GM18517 (cell line): Measurements from ENCODE around the gene SLC5A5.
"Not testable (repeated sequence)": the region's sequence is repeated elsewhere in the genome, so short reads cannot be mapped to it uniquely, and the experiment has no call there.

Experiments
- ATAC-seq: cut with Tn5 transposase; IDR thresholded peaks from one replicate; pipeline ENCODE4 v1.9.1; 2021; ENCODE audit warnings: mild to moderate bottlenecking, moderate library complexity; ENCODE audit not compliant: unreplicated experiment

Gene SLC5A5

DNA sequence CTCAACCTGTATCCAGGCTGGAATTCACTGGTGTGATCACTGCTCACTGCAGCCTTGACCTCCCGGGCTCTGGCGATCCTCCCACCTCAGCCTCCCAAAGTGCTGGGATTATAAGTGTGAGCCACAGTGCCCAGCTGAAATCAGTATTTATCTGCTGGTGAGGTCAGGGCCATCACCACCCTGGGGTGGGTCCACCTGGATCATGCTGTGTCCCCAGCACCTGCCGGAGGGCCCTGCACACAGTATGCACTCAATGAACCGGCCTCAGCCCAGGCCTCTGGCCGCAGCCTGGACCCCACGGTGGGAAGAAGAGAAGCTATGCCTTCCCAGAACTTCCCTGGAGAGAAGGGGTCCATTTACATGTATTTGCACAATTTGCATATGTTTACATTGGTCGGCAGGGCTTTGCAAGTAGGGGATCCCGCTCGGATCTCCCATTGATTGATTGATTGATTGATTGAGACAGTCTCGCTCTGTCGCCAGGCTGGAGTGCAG is 2.6 kb upstream of the SLC5A5 start:
- ATAC-seq: no peak

DNA sequence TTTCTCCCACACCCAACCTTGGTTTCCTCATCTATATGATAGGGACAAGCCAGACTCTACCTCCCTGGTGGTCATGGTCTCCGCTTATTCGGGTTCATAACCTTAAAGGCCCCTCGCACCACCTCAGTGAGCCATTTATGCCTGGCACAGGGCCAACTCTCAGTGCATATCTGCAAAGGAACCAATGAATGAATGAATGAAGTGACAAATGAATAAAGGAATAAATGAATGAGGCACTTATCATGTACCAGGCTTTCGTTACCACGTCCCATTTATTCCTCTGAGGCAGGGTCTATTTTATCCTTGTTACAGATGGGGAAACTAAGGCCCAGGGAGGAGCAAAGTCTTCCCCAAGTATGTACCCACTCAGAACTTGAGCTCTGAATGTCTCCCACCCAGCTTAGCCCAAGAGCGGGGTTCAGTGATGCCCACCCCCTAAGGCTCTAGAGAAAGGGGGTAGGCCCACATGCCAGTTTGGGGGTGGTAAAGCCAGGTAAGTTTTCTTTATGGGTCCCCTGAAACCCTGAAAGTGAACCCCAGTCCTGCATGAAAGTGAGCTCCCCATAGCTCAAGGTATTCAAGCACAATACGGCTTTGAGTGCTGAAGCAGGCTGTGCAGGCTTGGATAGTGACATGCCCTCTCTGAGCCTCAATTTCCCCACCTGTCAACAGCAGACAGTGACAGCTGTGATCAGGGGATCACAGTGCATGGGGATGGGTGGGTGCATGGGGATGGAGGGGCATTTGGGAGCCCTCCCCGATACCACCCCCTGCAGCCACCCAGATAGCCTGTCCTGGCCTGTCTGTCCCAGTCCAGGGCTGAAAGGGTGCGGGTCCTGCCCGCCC is 490 bp upstream of the SLC5A5 start:
- no peak for ATAC-seq

DNA sequence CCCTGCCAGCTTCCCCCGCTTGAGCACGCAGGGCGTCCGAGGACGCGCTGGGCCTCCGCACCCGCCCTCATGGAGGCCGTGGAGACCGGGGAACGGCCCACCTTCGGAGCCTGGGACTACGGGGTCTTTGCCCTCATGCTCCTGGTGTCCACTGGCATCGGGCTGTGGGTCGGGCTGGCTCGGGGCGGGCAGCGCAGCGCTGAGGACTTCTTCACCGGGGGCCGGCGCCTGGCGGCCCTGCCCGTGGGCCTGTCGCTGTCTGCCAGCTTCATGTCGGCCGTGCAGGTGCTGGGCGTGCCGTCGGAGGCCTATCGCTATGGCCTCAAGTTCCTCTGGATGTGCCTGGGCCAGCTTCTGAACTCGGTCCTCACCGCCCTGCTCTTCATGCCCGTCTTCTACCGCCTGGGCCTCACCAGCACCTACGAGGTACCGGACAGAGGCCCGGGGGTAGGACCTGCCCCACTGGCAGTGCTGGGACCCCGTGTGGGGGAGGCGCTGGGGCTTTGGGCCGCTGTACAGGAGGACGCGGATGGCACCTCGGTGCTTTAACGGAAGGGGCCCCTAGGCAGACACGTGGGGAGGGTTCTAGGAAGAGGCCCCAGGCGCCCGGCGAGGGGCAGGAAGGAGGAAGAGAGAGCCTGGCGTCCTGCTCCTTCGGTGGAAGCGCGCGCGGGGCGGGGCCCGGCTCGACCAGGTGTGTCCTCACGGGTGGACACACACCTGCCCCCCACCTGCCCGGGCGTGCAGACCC is 681 bp downstream of the SLC5A5 start:
- ATAC-seq: no peak

DNA sequence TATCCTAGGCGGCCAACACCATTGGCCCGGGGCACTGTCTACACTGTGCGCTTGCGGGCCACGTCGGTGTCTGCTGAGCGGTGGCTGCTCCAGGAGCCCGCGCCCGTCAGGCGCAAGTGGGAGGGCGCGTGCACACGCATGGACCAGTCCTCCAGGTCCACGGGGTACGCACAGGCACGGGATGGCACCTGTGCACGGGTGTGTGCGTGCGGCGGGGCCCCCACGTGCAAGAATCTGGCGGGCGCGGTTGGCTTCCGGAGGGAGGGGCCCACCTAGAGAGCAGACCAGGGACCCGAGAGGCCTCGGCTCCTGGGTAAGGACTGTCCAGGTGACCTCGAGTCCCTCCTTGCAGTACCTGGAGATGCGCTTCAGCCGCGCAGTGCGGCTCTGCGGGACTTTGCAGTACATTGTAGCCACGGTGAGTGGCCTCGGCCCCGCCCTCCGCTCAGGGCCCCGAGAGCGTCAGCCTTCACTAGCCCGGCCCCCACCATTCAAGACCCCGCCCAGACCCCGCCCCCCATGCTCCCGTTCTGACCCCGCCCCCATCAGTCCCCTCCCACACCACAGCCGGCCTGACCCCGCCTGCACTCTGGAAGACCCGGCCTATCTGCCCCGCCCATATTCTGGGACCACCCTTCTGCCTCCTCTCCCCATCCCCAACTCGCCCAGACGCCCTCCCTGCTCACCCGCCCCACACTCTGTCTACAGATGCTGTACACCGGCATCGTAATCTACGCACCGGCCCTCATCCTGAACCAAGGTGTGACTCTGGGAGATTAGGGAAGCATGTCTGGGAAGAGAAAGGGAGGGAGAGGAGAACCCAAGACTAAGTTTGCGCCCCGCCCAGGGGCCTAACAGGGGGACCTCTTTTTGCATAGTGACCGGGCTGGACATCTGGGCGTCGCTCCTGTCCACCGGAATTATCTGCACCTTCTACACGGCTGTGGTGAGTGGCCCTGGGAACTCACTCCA is 2.3 kb downstream of the SLC5A5 start:
- ATAC-seq: no peak

DNA sequence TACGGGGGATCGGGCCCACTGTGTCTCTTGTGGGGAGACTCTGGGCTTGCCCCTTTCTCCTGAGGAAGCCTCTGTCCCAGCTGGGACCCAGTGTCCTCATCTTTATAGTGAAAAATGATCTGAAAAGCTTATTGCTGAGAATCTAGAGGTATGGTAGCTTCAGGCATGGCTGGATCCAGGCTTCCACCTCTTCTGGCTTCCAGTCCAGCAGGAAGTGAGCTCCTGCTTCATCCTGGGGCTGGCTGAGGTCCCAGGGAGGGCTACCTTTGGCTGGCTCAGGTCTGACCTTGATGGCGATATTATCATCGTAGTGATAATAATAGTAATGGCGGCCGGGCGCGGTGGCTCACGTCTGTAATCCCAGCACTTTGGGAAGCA is 3.0 kb downstream of the SLC5A5 start:
- ATAC-seq: no peak

DNA sequence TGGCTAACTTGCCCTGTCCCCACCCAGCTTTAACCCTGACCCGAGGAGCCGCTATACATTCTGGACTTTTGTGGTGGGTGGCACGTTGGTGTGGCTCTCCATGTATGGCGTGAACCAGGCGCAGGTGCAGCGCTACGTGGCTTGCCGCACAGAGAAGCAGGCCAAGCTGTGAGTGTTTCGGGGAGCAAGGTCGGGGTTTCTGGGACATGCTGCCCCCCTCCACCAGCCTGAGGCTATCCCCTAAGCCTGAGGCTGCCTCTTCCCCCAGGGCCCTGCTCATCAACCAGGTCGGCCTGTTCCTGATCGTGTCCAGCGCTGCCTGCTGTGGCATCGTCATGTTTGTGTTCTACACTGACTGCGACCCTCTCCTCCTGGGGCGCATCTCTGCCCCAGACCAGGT is 6.0 kb downstream of the SLC5A5 start:
- ATAC-seq: no peak

DNA sequence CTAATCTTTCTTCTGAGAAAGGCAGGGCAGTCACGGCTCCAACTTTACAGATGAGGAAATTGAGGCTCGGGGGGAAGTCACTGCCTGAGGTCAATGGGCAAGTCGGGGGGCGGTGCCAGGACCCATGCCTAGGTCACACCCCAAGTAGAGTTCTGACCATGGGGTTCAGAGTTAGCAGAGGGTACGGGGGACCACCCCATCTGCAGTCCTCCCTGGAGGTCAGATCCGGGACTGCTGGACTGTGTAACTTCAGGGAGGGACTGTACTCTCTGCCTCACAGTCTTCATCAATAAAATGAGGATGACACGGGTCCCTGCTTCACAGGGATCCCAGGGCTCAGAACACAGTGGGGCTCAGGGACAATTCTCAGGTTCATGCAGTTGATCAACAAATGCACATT is 7.7 kb downstream of the SLC5A5 start:
- no peak for ATAC-seq

DNA sequence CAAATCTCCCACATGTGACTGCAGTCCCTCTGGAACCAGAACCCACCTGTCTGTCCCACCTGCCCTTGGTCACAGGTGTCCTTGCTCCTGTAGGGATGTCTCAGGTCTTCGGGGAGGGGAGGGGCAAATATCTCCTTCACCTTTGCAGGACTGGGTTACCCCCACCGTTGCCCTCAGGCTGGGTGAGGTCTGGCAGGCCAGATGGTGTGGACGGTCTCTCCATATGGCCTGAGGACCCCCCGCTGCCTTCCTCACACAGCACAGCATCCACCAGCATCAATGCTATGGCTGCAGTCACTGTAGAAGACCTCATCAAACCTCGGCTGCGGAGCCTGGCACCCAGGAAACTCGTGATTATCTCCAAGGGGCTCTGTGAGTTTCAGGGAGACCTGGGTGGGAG is 10.0 kb downstream of the SLC5A5 start:
- ATAC-seq: no peak

DNA sequence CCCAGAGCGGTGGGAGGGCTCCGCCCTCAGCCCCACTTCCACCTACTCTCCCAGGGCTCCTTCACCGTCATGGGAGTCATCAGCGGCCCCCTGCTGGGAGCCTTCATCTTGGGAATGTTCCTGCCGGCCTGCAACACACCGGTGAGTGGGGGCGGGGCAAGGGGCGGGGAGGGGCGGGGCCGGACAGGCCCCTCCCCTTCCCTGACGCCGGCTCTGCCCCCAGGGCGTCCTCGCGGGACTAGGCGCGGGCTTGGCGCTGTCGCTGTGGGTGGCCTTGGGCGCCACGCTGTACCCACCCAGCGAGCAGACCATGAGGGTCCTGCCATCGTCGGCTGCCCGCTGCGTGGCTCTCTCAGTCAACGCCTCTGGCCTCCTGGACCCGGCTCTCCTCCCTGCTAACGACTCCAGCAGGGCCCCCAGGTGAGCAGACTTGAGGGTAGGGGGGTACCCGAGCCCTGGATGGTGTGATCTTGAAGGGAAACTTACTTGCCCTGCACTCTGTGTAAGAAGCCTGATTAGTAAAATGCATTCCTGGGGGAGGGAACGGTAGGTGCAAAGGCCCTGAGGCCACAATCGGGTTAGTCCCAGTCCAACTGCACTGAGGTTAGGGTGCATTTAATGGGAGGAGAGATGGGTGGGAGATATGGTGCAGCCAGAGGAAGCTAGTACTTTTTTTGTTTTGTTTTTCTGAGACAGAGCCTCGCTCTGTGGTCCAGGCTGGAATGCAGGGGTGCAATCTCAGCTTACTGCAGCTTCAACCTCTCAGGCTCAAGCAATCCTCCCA is 12.1 kb downstream of the SLC5A5 start:
- ATAC-seq: no peak

DNA sequence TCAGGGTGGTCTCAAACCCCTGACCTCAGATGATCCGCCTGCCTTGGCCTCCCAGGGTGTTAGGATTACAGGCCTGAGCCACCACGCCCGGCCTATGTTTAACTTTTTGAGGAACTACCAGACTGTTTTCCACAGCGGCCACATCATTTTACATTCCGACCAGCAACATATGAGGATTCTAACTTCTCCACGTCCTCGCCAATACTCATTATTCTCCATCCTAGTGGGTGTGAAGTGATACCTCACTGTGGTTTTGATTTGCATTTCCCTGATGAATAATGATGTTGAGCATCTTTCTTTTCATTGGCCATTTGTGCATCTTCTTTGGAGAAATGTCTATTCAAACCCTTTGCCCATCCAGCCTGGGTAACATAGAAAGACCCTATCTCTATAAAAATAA is 14.8 kb downstream of the SLC5A5 start:
- no peak for ATAC-seq

DNA sequence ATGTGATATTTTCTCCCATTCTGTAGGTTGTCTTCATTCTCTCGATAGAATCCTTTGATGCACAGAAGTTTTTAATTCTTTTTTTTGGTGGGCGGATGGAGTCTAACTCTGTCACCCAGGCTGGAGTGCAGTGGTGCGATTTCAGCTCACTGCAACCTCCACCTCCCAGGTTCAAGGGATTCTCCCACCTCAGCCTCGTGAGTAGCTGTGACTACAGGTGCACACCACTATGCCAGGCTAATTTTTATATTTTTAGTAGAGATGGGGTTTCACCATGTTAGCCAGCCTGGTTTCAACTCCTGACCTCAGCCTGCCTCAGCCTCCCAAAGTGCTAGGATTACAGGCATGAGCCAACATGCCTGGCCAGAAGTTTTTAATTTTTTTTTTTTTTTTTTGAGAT is 15.5 kb downstream of the SLC5A5 start:
- ATAC-seq: not testable (repeated sequence)

DNA sequence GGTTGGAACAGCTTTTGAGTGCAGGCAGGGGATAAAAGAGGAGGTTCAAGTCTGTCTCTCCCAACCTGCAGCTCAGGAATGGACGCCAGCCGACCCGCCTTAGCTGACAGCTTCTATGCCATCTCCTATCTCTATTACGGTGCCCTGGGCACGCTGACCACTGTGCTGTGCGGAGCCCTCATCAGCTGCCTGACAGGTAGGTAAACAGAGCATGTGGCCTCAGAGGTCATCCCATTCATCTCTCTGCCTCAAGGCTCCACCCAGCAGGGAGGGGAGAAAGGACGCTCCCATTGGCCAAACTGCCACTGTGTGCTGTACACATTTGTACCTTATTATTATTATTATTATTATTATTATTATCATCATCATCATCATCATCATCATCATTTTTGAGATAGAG is 16.5 kb downstream of the SLC5A5 start:
- no peak for ATAC-seq

DNA sequence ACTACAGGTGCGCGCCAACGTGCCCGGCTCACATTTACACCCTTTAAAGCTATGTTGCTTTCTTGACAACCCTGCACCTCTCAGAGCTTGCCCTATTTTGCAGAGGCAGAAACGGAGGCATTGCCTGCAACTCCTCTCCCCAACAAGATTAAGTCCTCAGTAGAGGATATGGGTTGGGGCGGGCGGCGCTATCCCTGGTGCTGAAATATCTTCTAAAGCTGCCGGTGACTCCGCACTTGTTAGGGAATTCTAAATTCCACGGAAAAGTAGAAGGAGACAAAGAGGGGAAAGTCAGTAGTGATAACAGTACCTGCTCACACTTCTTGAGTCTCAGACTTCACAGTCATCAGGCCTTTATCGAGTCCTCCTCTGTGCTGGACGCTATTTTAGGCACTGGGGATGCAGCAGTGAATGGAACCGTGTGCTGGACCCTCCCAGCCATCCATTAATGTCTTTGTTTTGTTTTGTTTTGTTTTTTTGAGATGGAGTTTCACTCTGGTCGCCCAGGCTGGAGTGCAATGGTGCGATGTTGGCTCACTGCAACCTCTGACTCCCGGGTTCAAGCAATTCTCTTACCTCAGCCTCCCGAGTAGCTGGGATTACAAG is 18.0 kb downstream of the SLC5A5 start:
- ATAC-seq: no peak

DNA sequence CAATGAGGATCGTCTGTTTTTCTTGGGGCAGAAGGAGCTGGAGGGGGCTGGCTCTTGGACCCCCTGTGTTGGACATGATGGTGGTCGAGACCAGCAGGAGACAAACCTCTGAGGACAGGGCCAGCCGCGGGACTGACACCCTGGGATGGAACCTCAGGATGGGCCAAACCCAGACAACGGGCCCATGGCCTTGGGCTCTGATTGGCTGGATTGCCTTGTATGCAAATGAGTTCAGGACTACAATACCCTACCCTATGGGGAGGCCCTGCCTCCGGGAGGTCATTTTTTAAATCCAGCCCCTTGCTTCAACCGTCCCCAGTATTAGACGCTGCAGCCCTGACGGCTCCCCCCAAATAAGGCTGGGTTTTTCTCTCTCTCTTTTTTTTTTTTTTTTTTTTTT is 22.0 kb downstream of the SLC5A5 start:
- ATAC-seq: no peak

DNA sequence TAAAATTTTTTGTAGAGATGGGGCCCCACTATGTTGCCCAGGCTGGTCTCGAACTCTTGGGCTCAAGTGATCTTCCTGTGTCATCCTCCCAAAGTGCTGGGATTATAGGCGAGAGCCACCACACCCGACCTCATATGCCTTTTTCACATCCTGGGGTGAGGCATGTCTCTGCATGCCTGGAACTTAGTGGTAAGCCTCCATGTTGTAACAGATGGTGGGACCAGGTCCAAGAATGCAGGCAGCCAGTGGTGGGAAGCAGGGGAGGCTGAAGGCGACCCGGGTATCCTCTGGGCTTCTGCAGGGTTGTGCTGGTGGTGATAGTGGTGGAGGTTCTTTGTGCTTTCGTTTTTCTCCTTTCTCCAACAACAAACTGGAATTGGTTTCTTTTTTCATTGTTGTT is 31.0 kb downstream of the SLC5A5 start:
- no peak for ATAC-seq

DNA sequence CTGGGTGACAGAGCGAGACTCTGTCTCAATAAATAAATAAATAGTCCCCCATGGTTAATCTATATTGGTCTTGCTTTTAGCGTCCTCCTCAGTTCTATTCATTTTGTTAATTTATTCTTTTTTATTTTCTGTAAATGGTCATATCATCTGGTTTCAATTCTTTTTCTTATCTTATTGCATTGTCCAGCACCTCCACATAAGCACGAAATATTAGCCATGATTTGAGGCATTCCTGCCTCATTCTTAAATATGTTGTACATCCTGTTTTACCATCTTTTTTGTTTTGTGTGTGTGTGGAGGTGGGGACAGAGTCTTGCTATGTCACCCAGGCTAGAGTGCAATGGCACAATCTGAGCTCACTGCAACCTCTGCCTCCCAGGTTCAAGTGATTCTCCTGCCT is 36.5 kb downstream of the SLC5A5 start:
- no peak for ATAC-seq

DNA sequence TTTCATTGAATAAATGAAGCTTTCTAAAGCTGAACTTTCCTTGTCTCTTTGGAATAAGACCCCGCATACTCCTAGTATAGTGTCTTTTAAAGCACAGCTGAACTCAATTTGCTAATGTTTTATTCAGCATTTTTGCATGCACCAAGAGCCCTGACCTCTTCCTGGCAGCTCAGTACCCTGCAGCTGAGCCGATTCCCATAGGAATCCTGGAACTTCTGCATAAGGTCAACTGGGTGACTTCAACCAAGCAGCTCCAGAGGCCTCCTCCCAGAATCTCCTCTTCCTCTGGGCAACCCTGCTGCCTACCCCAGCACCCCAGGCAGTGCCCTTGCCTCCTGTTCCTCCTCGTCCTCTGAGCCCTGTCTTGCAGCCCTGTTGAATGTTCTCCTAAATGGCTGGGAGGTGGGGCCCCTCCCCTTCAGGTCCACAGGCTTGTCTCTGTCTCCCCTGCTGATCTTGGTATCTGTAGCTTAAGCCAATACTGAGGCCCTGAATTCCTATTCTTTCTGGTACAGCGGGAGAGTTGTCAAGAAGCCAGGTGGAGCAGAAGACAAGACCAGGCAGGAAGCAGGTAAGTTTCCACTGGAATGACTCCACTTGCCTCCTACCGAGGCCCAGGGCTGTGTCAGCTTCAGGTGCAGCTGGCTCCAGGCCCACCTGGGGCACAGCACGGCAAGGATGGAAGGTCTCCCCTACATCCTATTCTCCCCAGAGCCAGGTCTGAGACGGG is 37.4 kb downstream of the SLC5A5 start:
- ATAC-seq: no peak

DNA sequence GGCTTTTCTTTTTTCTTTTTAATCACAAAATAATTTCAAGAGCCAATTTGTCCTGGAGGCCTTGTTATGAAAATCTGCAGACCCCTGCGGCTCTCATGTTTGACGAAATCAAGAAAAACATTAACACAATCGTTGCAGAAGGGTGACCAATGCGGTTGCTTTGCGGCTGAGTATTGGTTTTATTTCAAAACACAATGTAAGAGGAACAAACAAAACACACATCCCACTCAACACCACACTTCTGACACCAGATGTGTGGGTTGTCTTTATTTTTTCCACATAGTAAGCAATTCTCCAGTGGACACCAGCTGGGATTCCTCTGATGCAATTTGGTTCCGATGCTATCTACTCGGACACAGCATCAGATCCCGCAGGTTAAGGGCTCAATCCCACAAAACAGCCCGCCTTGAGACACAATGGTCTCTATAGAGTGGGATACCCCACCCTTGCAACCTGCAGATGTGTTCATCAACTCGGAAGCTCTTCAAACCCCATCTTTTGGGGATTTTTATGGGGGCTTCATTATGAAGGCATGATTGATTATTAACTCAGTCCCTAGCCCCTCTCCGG is 39.1 kb downstream of the SLC5A5 start:
- ATAC-seq: no peak
